HG03280 (cell line): Measurements from ENCODE around the gene CLEC20A.

Experiments used
- ATAC-seq: cut with Tn5 transposase; IDR thresholded peaks from one replicate; pipeline ENCODE4 v1.9.1; 2021; ENCODE audit warnings: mild to moderate bottlenecking, moderate library complexity; ENCODE audit not compliant: unreplicated experiment

The CLEC20A gene

DNA sequence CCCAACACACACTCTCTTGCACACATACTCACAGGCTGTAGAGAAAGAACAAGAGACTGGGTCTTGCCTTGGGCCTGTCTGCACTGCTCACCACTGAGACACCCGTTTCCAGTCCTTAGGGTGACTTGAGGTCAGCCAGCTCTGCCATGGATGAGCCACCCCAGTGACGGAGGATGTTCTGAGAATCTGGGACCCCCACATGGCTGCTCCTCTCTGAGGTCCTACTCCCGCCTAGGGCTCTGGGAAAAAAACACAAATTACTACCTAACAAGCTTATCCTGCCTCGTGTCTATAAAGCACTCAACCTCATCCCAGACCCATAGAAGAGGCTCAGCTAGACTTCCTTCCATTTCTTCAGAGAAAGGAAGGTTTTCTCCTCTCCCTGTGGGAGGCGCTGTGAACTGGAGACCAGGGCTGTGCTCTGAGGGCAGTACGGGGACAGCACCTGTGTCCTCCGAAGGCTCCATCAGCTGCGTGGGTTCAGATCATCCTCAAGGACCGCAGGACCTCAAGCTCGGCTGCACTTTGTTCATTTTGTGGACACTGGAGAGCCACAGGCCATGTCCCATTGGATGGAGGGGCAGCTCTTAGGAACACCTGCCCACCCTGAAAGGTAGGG, 4.3 kb upstream of the CLEC20A start:
- ATAC-seq: no peak

DNA sequence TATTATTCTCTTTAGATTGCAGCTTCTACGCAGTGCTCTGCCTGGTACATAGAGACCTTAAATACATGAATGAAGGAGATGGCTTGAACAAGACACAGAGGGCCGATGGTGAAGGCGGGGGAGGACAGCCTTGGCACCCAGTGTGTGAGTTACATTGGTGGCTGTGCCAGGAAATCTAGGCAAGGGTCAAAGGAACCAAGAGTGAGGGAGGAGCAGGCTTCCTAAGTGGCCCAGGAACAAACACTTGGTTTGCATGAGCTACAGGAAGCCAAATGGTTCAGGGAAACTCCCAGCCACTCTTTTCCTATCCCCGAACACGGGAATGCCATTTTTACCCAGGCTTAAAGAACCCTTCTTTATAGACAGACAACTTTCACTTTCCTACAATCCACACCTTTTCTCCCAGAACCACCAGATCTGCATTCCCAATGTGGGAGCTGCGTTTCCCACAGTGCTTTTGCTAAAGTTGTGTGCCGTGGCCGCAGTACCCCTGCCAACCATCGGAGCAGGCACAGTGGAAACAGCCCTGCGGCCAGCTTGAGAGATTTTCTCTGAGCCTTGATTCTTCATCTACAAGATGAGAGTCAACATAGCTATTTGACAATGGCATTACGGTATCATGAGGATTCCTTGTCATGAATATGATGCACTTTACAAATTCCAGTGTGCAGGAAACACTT, 3.5 kb upstream of the CLEC20A start:
- no peak for ATAC-seq

DNA sequence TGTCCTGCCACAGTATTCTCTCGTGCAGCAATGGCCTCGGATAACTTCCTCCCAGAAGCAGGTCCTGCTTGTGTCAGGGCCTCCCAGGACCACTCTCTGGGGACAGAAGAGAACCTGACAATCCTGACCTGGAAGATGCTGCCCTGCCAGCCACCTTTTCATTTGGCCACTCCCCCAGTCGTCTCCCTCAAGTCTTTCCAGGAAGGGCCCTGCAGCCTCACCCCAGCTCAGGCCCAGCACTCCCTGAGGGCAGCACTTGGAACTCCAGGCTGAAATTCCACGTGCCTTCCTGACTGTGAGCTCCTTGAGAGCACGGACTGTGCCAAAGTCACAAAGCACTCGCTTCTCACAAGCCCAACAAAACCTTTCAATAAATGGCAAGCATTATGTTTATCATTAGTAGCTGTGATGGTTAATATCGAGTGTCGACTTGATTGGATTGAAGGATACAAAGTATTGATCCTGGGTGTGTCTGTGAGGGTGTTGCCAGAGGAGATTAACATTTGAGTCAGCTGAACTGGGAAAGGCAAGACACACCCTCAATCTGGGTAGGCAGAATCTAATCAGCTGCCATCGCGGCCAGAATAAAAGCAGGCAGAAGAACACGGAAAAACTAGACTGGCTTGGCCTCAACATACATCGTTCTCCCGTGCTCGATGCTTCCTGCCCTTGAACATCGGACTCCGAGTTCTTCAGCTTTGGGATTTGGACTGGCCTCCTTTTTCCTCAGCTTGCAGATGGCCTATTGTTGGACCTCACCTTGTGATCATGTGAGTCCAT, 2.3 kb upstream of the CLEC20A start:
- no peak for ATAC-seq

DNA sequence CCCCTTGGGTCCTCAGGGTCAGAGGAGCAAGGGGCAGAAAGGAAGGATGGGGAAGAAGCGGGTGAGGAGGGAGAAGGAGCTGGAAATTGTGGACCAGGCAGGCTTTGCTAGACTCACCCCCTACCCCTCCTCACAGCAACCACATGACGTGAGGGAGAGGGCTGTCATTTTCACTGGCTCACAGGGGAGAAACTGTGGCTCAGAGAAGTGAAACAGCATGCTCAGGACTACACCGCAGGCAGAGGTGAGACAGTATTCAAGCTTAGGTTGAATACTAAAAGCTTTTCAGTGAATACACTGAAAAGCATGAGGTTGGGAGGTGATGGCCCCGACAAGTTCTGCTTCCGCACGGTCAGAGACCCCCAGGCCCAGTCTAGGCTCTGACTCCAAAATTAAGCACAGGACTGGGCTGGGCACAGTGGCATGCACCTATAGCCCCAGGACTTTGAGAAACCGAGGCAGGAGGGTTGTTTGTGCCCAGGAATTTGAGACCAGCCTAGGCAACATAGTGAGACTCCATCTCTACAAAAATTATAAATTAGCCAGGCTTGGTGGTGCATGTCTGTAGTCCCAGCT, 1.2 kb upstream of the CLEC20A start:
- ATAC-seq: no peak

DNA sequence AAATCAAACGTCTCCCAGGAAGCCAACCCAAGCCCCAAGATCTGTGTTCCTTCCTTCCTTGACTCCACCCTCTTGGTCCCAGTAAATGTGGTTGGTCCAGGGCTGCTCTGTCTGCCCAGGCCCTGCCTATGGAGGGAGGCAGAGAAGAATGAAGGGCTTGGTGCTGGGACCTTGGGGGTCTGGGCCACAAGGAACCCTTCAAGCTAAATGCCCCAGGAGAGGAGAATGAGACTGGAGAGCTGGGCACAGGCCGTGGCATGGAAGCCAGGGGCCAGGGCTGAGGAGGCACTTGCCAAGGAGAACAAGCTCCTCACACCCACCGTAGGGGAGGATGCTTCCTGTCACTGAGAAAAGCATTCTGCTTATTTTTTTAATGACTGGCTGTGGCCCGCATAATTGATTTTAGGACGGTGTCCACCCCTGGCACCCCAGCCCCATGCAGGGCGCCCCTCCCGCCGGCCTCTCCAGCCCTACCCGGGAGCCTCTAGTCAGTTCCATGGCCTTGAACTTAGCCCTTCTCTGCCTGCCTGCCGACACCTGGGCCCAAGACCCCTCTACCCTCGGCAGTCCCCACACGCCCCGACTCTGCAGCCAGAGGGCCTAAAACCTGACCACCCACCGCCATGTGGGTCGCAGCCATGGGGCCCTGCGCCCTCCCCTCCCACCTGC, 889 bp downstream of the CLEC20A start:
- no peak for ATAC-seq

DNA sequence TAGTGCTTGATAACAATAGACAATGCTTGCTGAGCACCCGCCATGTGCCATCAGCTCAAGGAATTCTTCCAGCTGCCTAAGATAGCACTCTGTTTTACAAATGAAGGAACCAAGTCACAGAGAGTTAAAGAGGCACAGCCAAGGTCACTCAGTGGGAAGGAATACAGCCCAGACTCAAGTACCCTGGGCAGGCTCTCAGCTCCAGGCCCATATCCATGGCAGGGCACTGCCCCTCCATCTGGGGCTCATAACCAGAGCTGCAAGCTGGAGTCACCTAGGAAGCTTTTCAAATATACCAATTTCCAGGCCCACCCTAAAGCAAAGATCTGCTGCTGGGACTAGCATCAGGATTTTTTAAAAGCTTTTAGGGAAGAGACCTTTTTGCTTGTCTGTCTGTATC, 1.6 kb downstream of the CLEC20A start:
- no peak for ATAC-seq

DNA sequence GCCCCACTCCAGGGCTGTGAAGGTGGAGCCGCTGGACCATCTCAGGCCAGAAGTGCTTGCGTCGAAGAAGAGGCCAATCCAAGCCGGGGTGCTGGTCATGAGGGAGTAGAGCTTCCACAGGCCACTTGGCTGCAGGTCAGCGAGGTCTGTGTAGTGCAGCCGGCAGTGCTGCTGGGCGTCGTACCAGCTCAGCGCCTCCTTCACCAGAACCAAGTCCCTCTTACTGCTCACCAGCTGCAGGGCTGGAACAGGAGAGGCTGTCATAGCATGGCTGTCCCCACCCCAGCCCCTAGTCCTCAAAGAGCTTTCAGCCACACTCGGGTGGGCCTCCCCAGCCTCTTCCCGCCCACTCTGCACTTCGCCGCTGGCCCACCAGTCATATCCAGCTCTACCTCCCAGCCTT, 2.2 kb downstream of the CLEC20A start:
- no peak for ATAC-seq

DNA sequence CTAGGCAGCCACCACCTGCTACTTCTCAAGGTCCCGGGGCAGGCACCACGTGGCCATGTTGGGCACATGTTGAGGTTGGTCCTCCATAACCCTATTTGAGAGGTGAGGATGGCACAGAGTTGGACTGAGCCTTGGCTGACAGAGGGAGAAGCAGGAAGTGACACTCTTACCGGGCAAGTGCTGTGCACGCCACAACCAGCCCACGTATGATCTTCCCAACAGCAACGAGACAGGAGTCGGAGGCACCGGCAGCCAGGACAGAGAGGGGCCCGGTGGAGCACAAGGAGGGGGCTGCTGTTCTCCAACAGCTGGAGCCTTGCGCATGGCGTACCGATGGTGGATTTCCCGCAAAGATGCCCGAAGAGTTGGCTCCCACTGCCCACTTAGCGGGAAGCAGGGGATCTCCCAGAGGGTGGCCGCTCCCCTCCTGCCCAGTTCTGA, 3.4 kb downstream of the CLEC20A start:
- no peak for ATAC-seq

DNA sequence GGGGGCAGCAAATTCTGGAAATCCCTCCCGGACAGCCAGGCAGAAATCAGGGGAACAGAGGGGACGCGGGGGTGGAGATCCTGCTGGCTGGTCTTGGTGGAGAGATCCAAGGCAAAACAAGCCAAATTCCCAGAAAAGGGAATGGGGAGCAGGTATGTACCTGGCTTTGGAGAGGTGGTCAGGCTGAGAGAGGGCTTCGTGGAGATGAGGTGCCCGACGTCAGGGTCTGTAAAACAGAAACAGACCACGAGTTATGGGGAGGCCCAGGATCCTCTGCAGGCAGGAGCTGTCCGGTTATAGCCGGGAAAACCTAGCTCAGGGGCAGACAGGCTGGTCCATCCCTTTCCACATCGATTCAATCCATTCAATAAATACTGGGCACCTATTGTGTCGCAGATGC, 4.4 kb downstream of the CLEC20A start:
- no peak for ATAC-seq

DNA sequence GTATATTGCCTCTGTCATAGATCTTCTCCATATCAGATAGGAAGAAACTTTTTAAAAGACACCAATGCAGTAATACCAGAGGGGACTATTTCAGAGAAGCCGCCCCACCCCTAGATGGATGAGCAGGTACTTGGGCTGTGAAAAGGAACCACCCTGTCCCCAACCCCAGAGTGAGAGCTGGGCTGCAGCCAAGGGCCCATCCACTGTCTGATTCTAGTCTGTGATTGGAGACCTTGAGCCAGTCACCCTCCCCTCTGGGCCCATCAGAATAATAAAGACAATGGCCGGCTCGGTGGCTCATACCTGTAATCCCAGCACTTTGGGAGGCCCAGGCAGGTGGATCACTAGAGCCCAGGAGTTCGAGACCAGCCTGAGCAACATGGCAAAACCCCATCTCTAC, 5.0 kb downstream of the CLEC20A start:
- ATAC-seq: no peak

DNA sequence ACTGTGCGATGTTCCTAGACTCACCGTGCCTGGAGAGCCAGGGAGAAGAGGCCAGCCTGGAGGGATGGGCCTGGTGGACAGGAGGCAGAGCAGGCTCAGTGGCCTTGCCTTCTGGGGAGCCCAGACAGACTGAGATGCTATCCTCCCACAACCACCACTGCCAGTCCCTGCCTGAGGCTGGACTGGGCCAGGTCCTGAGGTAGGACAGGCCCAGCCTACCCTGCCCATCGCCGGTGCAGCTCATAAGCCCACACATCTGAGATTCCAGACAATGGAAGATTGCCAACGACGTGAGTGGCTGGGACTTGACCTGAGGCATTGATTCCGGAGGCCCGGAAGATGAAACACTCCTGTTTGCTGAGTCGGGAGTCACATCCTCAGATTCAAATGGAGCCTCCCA, 5.8 kb downstream of the CLEC20A start:
- no peak for ATAC-seq

DNA sequence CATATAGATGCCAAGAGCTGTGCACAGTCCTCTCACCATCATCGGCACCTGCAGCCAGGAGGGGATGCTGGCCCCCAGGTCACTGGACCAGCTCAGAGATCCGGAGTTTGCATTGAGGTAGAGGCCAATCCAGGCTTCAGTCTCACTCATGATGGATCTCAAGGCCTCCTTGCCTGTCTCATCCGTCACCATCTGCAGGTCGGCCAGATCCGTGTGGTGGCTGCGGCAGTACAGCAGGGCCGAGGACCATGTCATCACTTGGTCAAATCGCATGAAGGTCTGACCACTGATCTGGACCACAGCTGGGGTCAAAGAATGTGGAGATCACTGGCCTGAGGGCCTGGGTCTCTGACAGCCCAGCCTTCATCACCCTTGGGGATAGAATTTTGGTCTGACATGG, 6.6 kb downstream of the CLEC20A start:
- no peak for ATAC-seq

DNA sequence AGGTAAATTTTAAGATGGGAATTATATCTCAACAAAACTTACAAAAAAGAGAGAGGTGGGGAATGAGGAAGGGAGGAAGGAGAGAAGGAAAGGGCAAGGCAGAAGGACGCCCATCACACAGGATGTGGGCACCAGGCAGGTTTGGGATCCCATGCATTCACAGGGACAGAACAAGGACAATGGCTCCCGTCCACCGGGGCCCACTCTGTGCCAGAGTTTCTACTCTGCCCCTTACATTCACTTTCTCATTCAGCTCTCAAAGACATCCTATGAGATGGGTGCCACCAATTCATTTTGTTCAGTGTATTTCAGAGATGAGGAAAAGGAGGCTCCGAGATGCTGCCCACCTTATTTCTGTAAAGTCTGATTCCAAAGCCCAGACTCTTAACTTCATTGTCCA, 7.4 kb downstream of the CLEC20A start:
- ATAC-seq: no peak

DNA sequence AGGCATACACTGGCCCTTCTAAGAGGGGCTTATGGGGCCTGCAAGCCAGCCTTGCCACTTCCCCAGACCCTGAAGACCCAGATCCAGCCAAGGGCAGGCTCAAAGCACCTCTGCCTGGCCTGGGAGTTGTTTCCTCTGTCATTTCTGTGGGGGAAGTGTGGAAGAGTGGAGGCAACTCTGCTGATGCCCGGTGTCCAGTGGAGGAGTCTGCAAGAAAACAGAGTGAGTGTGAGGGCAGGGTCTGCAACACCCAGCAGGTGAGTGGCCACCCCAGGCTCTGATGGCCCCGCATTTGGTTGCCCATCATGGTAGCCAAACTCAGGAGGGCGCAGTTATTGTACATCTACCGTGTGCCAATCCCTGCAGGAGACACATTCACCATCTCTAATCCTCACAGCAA, 8.4 kb downstream of the CLEC20A start:
- no peak for ATAC-seq

DNA sequence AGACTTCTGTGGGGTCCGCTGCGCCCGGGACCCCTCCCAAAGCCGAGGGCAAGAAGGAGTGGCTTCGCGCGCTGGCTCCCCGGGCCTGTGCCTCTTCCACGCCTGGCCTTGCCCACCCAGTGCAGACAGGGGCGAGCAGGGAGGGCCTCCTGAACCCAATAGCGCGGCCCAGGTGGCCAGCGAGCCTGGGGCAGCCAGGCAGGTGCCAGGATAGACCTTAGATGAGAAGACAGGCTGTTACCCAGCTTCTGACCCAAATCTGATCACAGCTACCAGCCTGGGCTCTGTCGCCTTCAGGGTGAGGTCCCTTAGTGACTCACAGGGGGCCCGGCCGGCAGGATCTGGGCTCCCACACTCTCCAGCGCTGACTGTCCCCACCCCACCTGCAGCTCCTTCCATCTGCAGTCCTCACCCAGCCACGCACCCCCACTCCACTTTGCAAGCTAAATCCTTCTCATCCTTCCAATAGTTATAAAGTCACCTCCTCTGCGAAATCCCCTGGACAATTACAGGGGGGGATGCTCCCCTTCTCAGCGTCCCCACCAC, 9.6 kb downstream of the CLEC20A start:
- no peak for ATAC-seq

DNA sequence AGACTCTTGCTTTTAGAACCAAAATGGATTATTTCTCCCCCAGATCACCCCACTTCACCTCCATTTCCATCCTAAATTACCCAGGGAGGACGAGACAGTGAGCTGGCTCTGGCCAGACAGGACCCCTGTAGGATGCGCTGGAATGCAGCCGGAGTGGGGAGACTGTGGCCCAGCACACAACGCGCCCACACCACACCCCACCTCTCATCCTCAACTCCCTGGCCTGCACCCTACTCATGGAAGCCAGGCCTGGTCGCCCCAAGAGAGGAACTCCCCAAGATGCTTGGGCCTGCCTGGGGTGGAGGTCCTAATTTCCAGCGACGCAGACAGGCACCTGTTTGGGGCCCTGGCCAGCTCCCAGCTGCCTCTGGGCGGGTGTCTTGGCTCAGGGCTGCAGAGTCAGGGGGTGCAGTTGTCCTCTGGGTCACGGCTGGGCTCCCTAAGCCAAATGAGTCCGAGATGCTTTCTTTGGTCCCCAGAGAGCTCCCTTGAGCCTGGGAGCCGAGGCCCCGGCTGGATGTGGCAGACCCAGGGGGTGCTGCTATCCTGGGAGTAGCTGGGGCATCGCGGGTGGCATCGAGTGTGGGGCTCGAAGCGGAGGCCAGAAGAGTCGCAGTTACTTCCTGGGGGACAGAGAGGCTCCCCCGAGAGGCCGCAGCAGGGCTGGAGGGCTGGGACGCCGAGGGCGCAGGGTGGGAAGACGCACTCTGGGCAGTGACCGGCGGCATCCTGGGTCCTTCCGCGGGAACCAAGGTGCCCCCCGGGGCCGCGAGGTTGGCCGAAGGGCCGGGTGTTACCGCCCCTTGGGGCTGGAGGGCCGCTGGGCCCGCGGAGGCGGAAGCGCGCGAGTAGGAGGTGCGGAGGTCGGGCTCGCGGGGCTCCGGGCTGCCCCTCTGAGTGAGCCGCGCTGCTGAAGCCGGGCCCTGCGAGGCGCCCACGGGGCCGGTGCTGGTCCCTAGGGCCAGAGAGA, 10.4 kb downstream of the CLEC20A start:
- no peak for ATAC-seq

DNA sequence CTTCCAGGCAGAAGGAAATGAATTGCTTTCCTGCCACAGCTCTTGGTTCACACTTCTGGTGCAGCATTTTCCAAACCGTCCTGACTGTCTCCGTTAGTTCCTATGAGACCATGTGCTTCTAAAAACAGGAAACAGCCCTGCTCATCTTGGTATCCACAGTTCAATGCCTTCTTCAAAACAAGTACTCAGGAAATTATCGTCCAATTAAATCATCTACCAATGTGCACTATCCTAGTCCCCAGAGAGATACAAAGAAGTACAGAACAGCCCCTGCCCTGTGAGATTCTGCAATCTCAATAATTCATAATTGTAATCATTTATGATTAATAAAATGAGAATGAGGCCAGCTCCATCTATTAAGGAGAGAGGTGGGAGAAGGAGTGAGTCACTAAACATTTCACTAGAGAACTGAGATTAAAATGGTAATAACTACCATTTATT, 11.2 kb downstream of the CLEC20A start:
- ATAC-seq: no peak

DNA sequence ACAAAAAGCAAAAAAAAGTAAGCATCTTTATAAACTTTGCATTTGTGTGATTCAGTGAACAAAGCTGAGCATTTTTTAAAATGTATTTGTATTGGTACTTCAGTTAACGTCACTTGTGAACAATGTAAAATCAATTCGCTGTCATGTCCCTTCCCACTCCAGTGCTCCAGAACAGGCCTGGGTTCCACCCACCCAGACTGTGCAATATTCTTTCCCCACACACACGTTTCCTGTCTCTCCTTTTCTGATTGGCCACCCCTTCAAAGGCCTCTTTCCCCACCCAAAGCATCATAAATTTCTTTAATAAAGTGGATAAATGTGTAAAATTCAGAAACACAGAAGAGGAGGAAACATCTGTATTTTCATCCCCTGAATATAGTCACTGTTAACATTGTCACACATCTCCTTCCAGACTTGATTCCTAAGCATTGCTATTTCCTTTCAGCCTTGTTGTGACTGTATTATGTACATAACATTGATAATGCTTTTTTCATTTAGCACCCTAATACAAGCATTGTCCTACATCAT, 12.0 kb downstream of the CLEC20A start:
- ATAC-seq: no peak

DNA sequence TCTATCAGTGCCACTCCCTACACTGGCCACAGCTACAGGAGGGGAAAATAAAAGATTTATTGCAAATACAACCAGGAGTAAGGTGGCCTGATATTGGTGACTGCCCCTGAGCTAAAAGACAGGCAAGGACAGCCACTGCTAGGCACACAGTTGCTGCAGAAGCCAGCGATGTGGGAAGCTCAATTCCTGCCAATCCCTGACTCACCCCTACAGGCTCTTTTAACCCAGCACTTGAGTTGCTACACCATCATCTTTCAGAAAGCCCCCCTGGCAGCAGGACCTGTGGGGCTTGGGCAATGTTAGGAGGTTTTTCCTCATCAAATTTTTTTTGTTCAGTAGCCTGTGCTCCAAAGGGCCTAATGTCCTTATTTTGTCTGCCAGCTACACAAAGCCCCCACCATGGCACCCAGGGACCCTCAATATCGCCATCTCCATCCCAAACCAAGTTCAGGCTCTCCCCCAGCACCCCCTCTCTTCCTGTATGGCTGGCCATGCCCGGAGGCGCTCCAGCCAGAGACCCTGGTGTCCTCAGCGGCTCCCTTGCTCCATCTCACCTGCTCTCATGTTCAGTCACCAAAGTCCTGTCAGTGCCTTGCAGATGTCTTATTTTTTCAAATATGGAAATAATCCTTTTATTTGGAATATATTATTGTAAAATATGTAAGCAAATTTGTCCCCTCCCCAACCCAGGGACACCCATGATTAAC, 13.4 kb downstream of the CLEC20A start:
- no peak for ATAC-seq
